Gastrocnemius medialis (tissue), 4 donors: Measurements from ENCODE around the gene NAV2.

Experiments used
- CTCF ChIP-seq, 5 experiments: fragments of 450-650 bp in 3 of 5; fragments of 200-600 bp in 2 of 5; sonication (generic) in 2 of 5; IDR thresholded peaks in 4 of 5; conservative IDR thresholded peaks in 1 of 5; 1 replicate in 4 of 5; 2 replicates in 1 of 5; pipeline ENCODE4 v1.5.1; 2016 to 2019; ENCODE audit warnings: antibody characterized with exemption in 5 of 5, mild to moderate bottlenecking in 3 of 5, moderate library complexity in 3 of 5
- POLR2A ChIP-seq, 2 donors: fragments of 450-650 bp; IDR thresholded peaks; one replicate each; pipeline ENCODE4 v1.6.1; 2017; ENCODE audit warnings: antibody characterized with exemption in 2 of 2, mild to moderate bottlenecking in 2 of 2, moderate library complexity in 2 of 2

DNA sequence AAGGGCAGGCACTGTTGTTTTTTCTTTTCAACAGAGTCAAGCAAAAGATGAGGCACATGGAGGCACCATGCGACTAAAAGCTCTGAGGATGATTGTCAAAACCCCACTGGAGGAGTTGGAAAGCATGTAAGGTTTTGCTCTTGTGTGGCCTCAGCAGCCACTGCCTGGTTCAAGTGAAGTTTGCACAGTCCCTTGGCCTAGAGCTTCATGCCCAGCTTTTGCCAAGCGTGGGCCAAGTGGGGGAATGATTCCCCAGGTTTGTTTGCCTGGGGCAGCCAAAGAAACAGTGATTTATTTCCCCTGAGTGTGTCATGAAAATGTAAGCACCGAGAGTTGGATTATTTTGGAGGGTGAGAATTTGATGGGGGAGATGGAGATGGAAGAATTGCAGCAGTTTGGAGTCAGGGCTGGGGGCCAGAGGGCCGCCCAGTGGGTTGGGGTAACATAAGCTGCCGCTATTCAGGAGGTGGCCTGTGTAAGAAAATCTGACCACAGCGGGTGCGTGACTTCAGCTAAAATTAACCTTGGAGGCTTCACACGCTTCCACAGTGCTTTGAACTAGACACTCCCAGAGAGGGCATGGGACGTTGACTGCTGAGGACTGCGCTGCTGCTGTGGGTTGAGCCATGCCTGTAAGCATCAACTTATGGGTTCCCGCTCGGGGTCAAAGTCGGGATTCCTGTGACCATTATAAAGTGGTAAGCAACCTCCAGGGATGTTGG, 100.7 kb downstream of the NAV2 start:
- TF ChIP-seq CTCF (IDR thresholded peaks at IDR 0.05 in 4 of 5, conservative IDR thresholded peaks at IDR 0.05 in 1 of 5) (no peak), POLR2A (IDR thresholded peaks at IDR 0.05) (peak; percentile 22 to 51)
